ENCODE results near the gene ARL6IP1.
"Not testable (repeated sequence)": the region's sequence is repeated elsewhere in the genome, so short reads cannot be mapped to it uniquely, and the experiment has no call there.

ARL6IP1 gene

GRCh38 chr16:18770336-18770962, 30.9 kb downstream of the ARL6IP1 start:
- DNase-seq (ENCODE audit: low spot score in 2 of 2); in situ Hi-C loops (cut with MboI; ENCODE audit: low sequenced_read_pairs); H3K9me3 ChIP-seq; H3K36me3 ChIP-seq (replicated peaks); H3K27me3 ChIP-seq (ENCODE audit: low read depth); H3K4me1 ChIP-seq; H3K4me3 ChIP-seq: not testable (repeated sequence)

- H3K36me3 ChIP-seq (replicated peaks); H3K4me3 ChIP-seq; H3K27me3 ChIP-seq (ENCODE audit: low read depth); in situ Hi-C loops (cut with MboI; ENCODE audit: low sequenced_read_pairs); DNase-seq (ENCODE audit: low spot score in 2 of 2); H3K4me1 ChIP-seq; H3K9me3 ChIP-seq: not testable (repeated sequence)
Observed at GRCh38 chr16:18767217-18767616, 34.1 kb downstream of the ARL6IP1 start.

- H3K4me1 ChIP-seq; H3K9me3 ChIP-seq; H3K27me3 ChIP-seq (ENCODE audit: low read depth); in situ Hi-C loops (cut with MboI; ENCODE audit: low sequenced_read_pairs); H3K36me3 ChIP-seq (replicated peaks); H3K4me3 ChIP-seq; DNase-seq (ENCODE audit: low spot score in 2 of 2): not testable (repeated sequence)
Observed at GRCh38 chr16:18762713-18763112, 38.6 kb downstream of the ARL6IP1 start.

GRCh38 chr16:18759598-18760520, 41.5 kb downstream of the ARL6IP1 start:
- H3K4me3 ChIP-seq; H3K9me3 ChIP-seq; H3K36me3 ChIP-seq (replicated peaks); in situ Hi-C loops (cut with MboI; ENCODE audit: low sequenced_read_pairs); H3K27me3 ChIP-seq (ENCODE audit: low read depth); H3K4me1 ChIP-seq: not testable (repeated sequence)
- peak in 1 of 2 experiments; percentile 53 for DNase-seq (ENCODE audit: low spot score in 2 of 2)

GRCh38 chr16:18757960-18758660, 43.2 kb downstream of the ARL6IP1 start:
- in situ Hi-C loops (cut with MboI; ENCODE audit: low sequenced_read_pairs); DNase-seq (ENCODE audit: low spot score in 2 of 2); H3K4me3 ChIP-seq; H3K27me3 ChIP-seq (ENCODE audit: low read depth); H3K36me3 ChIP-seq (replicated peaks); H3K9me3 ChIP-seq; H3K4me1 ChIP-seq: not testable (repeated sequence)

DNA sequence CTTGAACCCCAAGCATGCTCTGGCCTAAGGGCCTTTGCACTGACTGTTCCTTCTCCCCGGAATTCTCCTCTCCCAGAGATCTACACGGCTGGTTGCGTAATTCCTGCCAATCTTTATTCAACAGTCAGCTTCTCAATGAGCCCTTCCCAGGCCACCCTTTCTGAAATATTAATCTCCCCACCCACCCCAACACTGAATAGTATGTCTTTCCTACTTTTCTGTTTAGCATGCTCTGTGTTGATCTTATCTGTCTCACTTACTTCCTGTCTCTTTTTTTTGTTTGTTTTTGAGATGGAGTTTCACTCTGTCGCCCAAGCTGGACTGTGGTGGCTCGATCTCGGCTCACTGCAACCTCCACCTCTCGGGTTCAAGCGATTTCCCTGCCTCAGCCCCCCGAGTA, 44.7 kb downstream of the ARL6IP1 start:
- DNase-seq (ENCODE audit: low spot score in 2 of 2); H3K4me3 ChIP-seq; H3K36me3 ChIP-seq (replicated peaks); in situ Hi-C loops (cut with MboI; ENCODE audit: low sequenced_read_pairs); H3K4me1 ChIP-seq; H3K27me3 ChIP-seq (ENCODE audit: low read depth); H3K9me3 ChIP-seq: not testable (repeated sequence)

DNA sequence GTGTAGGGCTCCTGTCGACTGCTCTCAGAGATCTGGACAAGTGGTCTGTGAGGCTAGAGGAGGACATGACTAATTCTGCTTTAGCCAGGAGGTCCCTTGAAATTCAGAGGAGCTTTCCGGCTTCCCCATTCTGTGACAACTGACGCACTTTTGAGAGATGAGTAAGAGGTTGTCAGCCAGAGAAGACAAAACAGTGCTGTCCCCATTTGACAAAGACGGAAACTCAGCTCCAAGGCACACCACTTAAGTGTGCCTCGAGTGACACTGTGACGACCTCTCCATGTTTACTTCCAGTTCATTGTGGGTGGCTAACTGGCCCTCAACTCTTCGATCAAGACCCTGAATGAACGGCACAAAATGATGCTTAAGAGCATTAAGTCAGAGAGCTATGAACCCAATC, 58.5 kb downstream of the ARL6IP1 start:
- H3K4me1 ChIP-seq; H3K4me3 ChIP-seq; H3K36me3 ChIP-seq (replicated peaks); DNase-seq (ENCODE audit: low spot score in 2 of 2); H3K9me3 ChIP-seq; H3K27me3 ChIP-seq (ENCODE audit: low read depth); in situ Hi-C loops (cut with MboI; ENCODE audit: low sequenced_read_pairs): not testable (repeated sequence)

All from HAP-1 (cell line).